HCT116 (cell line): ENCODE results near the gene EGFLAM.

Source experiments
- EGR1 ChIP-seq: IDR thresholded peaks from 2 replicates; pipeline ENCODE4 v1.6.1; 2012; ENCODE audit warnings: low read depth
- EZH2 ChIP-seq: fragments of 200-600 bp; sonication (generic); IDR thresholded peaks from 2 replicates; pipeline ENCODE4 v1.6.1; 2017; ENCODE audit warnings: antibody characterized with exemption, mixed run types
- POLR2A ChIP-seq: IDR thresholded peaks from 2 replicates; pipeline ENCODE4 v1.7.0; 2011; ENCODE audit warnings: borderline replicate concordance; ENCODE audit not compliant: insufficient read depth, insufficient read length; ENCODE audit errors: extremely low read depth
- POLR2AphosphoS5 ChIP-seq: IDR thresholded peaks from 2 replicates; pipeline ENCODE4 v1.6.1; 2011; ENCODE audit warnings: mild to moderate bottlenecking, low read depth, low read length, moderate library complexity
- TF ChIP-seq, protein P1 (sequence below), 3 experiments: fragments of 200-600 bp in 1 of 3; sonication (generic) in 1 of 3; IDR thresholded peaks in 2 of 3; conservative IDR thresholded peaks in 1 of 3; 2 replicates each; pipeline ENCODE4 v1.5.1; 2012 to 2017; ENCODE audit warnings: low read depth in 2 of 3, low read length in 2 of 3, antibody characterized with exemption in 1 of 3, borderline replicate concordance in 1 of 3, control low read depth in 1 of 3, mild to moderate bottlenecking in 1 of 3, mixed read lengths in 1 of 3, mixed run types in 1 of 3, moderate library complexity in 1 of 3; ENCODE audit not compliant: insufficient read depth in 1 of 3
- TF ChIP-seq, protein P2 (sequence below): IDR thresholded peaks from 2 replicates; pipeline ENCODE4 v1.6.1; 2012
- TF ChIP-seq, protein P3 (sequence below): IDR thresholded peaks from 2 replicates; pipeline ENCODE4 v1.6.1; 2011; ENCODE audit warnings: mild to moderate bottlenecking, low read length, moderate library complexity; ENCODE audit not compliant: insufficient replicate concordance; ENCODE audit errors: extremely low read depth

DNA sequence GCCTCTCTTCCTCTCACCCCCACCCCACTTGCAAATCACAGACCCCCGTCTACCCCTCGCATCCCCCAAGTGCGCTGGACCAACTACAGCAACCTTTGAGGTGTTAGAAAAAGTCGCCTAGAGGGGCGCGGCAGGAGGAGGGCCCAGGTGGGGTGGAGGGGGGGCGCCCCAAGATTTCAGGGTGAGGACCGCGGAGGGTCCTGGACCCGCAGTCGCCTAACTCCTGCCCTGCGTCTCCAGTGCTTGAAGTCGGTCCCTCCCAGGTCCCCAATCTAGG, 379 bp upstream of the EGFLAM start:
- TF ChIP-seq, protein P1, sequence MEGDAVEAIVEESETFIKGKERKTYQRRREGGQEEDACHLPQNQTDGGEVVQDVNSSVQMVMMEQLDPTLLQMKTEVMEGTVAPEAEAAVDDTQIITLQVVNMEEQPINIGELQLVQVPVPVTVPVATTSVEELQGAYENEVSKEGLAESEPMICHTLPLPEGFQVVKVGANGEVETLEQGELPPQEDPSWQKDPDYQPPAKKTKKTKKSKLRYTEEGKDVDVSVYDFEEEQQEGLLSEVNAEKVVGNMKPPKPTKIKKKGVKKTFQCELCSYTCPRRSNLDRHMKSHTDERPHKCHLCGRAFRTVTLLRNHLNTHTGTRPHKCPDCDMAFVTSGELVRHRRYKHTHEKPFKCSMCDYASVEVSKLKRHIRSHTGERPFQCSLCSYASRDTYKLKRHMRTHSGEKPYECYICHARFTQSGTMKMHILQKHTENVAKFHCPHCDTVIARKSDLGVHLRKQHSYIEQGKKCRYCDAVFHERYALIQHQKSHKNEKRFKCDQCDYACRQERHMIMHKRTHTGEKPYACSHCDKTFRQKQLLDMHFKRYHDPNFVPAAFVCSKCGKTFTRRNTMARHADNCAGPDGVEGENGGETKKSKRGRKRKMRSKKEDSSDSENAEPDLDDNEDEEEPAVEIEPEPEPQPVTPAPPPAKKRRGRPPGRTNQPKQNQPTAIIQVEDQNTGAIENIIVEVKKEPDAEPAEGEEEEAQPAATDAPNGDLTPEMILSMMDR (IDR thresholded peaks at IDR 0.05 in 2 of 3, conservative IDR thresholded peaks at IDR 0.05 in 1 of 3; ENCODE audit: borderline replicate concordance in 1 of 3, insufficient read depth in 1 of 3, low read depth in 2 of 3, low read length in 2 of 3) = no peak
- no peak for TF ChIP-seq EZH2
- TF ChIP-seq, protein P2, sequence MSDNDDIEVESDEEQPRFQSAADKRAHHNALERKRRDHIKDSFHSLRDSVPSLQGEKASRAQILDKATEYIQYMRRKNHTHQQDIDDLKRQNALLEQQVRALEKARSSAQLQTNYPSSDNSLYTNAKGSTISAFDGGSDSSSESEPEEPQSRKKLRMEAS = no peak
- TF ChIP-seq POLR2AphosphoS5 = no peak
- no peak for TF ChIP-seq POLR2A
- TF ChIP-seq, protein P3, sequence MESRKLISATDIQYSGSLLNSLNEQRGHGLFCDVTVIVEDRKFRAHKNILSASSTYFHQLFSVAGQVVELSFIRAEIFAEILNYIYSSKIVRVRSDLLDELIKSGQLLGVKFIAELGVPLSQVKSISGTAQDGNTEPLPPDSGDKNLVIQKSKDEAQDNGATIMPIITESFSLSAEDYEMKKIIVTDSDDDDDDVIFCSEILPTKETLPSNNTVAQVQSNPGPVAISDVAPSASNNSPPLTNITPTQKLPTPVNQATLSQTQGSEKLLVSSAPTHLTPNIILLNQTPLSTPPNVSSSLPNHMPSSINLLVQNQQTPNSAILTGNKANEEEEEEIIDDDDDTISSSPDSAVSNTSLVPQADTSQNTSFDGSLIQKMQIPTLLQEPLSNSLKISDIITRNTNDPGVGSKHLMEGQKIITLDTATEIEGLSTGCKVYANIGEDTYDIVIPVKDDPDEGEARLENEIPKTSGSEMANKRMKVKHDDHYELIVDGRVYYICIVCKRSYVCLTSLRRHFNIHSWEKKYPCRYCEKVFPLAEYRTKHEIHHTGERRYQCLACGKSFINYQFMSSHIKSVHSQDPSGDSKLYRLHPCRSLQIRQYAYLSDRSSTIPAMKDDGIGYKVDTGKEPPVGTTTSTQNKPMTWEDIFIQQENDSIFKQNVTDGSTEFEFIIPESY = no peak
- no peak for TF ChIP-seq EGR1
